Measurements from ENCODE around the gene CYP46A1. TPM values are rescaled to one million over a fixed set of nuclear protein-coding genes. Genes with fewer than 3 reads are reported as not detected.
"Not testable (repeated sequence)": the region's sequence is repeated elsewhere in the genome, so short reads cannot be mapped to it uniquely, and the experiment has no call there.

Gene CYP46A1
- total RNA-seq, 4 donors from 2014 or later, result 0.04 to 1.1 TPM; not detected in 2

GRCh38 chr14:99759546-99759925, 75.4 kb downstream of the CYP46A1 start:
- peaks cover 0 to under 1% (median 0%) of the 10 kb centered on the region in 4 donors for H3K27me3 ChIP-seq
- H3K36me3 ChIP-seq, result no peaks in the 10 kb centered on the region
- DNase-seq, result no peak
- H3K27ac ChIP-seq, result peak overlapping the region in 3 of 4 donors; percentile 19 to 75 (median 52)
- H3K4me1 ChIP-seq, result peaks cover 22 to 50% (median 40%) of the 10 kb centered on the region in 3 donors
- no peak for TF ChIP-seq POLR2A (IDR thresholded peaks at IDR 0.05)
- no peak for TF ChIP-seq CTCF (IDR thresholded peaks at IDR 0.05)
- no peaks in the 10 kb centered on the region for H3K9me3 ChIP-seq
- 71 to 72% methylated on average over 4 of the region's 9 CpGs for WGBS, 2 donors
- intact Hi-C loops (cut with DNase I), result no loop called here
- H3K4me3 ChIP-seq, result no peak overlapping the region

- TF ChIP-seq POLR2A (IDR thresholded peaks at IDR 0.05) (no peak), CTCF (IDR thresholded peaks at IDR 0.05) (no peak)
- WGBS, 2 donors, result 86% methylated on average over 4 to 5 of the region's 5 CpGs
- intact Hi-C loops (cut with DNase I), result no loop called here
- peaks cover 20 to 37% (median 27%) of the 10 kb centered on the region in 3 donors for H3K4me1 ChIP-seq
- no peaks in the 10 kb centered on the region for H3K27me3 ChIP-seq
- no peak overlapping the region for H3K4me3 ChIP-seq
- no peaks in the 10 kb centered on the region for H3K9me3 ChIP-seq
- DNase-seq, result no peak
- peak overlapping the region in 3 of 4 donors; percentile 18 to 44 (median 21) for H3K27ac ChIP-seq
- no peaks in the 10 kb centered on the region for H3K36me3 ChIP-seq
Observed at GRCh38 chr14:99760817-99761216, 76.7 kb downstream of the CYP46A1 start.

- H3K27me3 ChIP-seq; DNase-seq; H3K4me3 ChIP-seq; H3K36me3 ChIP-seq; intact Hi-C loops (cut with DNase I); H3K9me3 ChIP-seq; H3K27ac ChIP-seq: not testable (repeated sequence)
- peaks cover 4 to 30% (median 13%) of the 10 kb centered on the region in 3 donors for H3K4me1 ChIP-seq
- 78 to 89% methylated on average over 4 of the region's 4 CpGs for WGBS, 2 donors
Observed at GRCh38 chr14:99762911-99763310, 78.8 kb downstream of the CYP46A1 start.

GRCh38 chr14:99763527-99764221, 79.6 kb downstream of the CYP46A1 start:
- no peak overlapping the region for H3K27ac ChIP-seq
- TF ChIP-seq CTCF (IDR thresholded peaks at IDR 0.05) (no peak), POLR2A (IDR thresholded peaks at IDR 0.05) (no peak)
- DNase-seq, result no peak

GRCh38 chr14:99764222-99764706, 80.2 kb downstream of the CYP46A1 start:
- intact Hi-C loops (cut with DNase I), result no loop called here
- Histone ChIP-seq H3K27me3 (no peaks in the 10 kb centered on the region), H3K4me1 (peaks cover 0 to 23% (median 3%) of the 10 kb centered on the region in 3 donors), H3K4me3 (no peak overlapping the region), H3K9me3 (no peaks in the 10 kb centered on the region), H3K27ac (no peak overlapping the region), H3K36me3 (no peaks in the 10 kb centered on the region)
- WGBS, 2 donors, result 89% methylated on average over 6 of the region's 11 CpGs; no CpG with 5 or more reads in 1 of the 2 donors
- no peak for DNase-seq
- TF ChIP-seq CTCF (IDR thresholded peaks at IDR 0.05) (no peak), POLR2A (IDR thresholded peaks at IDR 0.05) (no peak)

More at GRCh38 chr14:99763527-99764221, 79.6 kb downstream of the CYP46A1 start:
- Histone ChIP-seq H3K27me3 (no peaks in the 10 kb centered on the region), H3K36me3 (no peaks in the 10 kb centered on the region), H3K4me3 (no peak overlapping the region), H3K4me1 (peaks cover 0 to 28% (median 7%) of the 10 kb centered on the region in 3 donors), H3K9me3 (no peaks in the 10 kb centered on the region)
- WGBS, 2 donors, result 88 to 94% methylated on average over 3 to 10 of the region's 13 CpGs
- intact Hi-C loops (cut with DNase I), result no loop called here
